Neural cell (in vitro differentiated cells): ENCODE measurements around the gene TRIM14. TPM values are rescaled to one million over a fixed set of nuclear protein-coding genes. Genes with fewer than 3 reads are reported as not detected.

ENCODE experiments used
- H2AFZ ChIP-seq: fragments of 200-600, 300-800 bp; sonication (generic), shearing (Covaris generic); 2 replicates; pipeline ENCODE4 v1.6.0; 2014; ENCODE audit warnings: low read depth, mild to moderate bottlenecking, antibody characterized with exemption, low read length, moderate library complexity
- H3F3A ChIP-seq: fragments of 200-600 bp; shearing (Covaris generic); 2 replicates; pipeline ENCODE4 v1.6.1; 2016; ENCODE audit warnings: mild to moderate bottlenecking, moderate library complexity, mixed read lengths, antibody characterized with exemption, low read length; ENCODE audit not compliant: insufficient read depth, poor library complexity, severe bottlenecking
- H3K27ac ChIP-seq: fragments of 200-600, 300-800 bp; sonication (generic), shearing (Covaris generic); 2 replicates; pipeline ENCODE4 v1.5.1; 2014; ENCODE audit warnings: mild to moderate bottlenecking, low read length, moderate library complexity
- H3K27me3 ChIP-seq: fragments of 300-800, 200-600 bp; sonication (generic), shearing (Covaris generic); 2 replicates; pipeline ENCODE4 v1.6.0; 2014; ENCODE audit warnings: mild to moderate bottlenecking, low read depth, low read length, moderate library complexity; ENCODE audit not compliant: insufficient read depth
- H3K36me3 ChIP-seq: fragments of 300-800, 200-600 bp; sonication (generic), shearing (Covaris generic); 2 replicates; pipeline ENCODE4 v1.5.1; 2014; ENCODE audit warnings: mild to moderate bottlenecking, antibody characterized with exemption, low read length, moderate library complexity; ENCODE audit not compliant: insufficient read depth
- H3K4me2 ChIP-seq: fragments of 300-800, 200-600 bp; sonication (generic), shearing (Covaris generic); 2 replicates; pipeline ENCODE4 v1.6.0; 2014; ENCODE audit warnings: mild to moderate bottlenecking, low read length
- H3K4me3 ChIP-seq: fragments of 300-800, 200-600 bp; sonication (generic), shearing (Covaris generic); 2 replicates; pipeline ENCODE4 v1.5.1; 2014; ENCODE audit warnings: mild to moderate bottlenecking, low read length, moderate library complexity
- H3K79me2 ChIP-seq: fragments of 200-600 bp; shearing (Covaris generic); replicated peaks from 2 replicates; pipeline ENCODE4 v1.6.0; 2014; ENCODE audit warnings: mild to moderate bottlenecking, low read length, moderate library complexity; ENCODE audit not compliant: insufficient read depth
- H3K9ac ChIP-seq: fragments of 300-800, 200-600 bp; sonication (generic), shearing (Covaris generic); 2 replicates; pipeline ENCODE4 v1.6.1; 2016; ENCODE audit warnings: mild to moderate bottlenecking, low read length, mixed read lengths
- H3K9me2 ChIP-seq: fragments of 200-600 bp; shearing (Covaris generic); 2 replicates; pipeline ENCODE4 v1.6.1; 2016; ENCODE audit warnings: mild to moderate bottlenecking, low read length, mixed read lengths; ENCODE audit not compliant: insufficient read depth
- H3K9me3 ChIP-seq: fragments of 200-600, 300-800 bp; sonication (generic), shearing (Covaris generic); 2 replicates; pipeline ENCODE4 v1.6.1; 2016; ENCODE audit warnings: mild to moderate bottlenecking, mixed run types, low read length, moderate library complexity, mixed read lengths
- H4K20me1 ChIP-seq: fragments of 200-600 bp; shearing (Covaris generic); 2 replicates; pipeline ENCODE4 v1.6.1; 2016; ENCODE audit warnings: mild to moderate bottlenecking, mixed run types; ENCODE audit not compliant: insufficient read depth
- EP300 ChIP-seq: fragments of 450-650 bp; conservative IDR thresholded peaks from 2 replicates; pipeline ENCODE4 v1.6.1; 2014; ENCODE audit warnings: antibody characterized with exemption, mild to moderate bottlenecking, moderate library complexity; ENCODE audit not compliant: poor library complexity, severe bottlenecking
- EZH2 ChIP-seq: fragments of 200-600, 300-800 bp; shearing (Covaris generic), sonication (generic); IDR thresholded peaks from 2 replicates; pipeline ENCODE4 v1.6.1; 2014; ENCODE audit warnings: antibody characterized with exemption, low read length, borderline replicate concordance, mild to moderate bottlenecking; ENCODE audit not compliant: insufficient read depth, poor library complexity, severe bottlenecking
- MXI1 ChIP-seq: fragments of 450-650 bp; conservative IDR thresholded peaks from 2 replicates; pipeline ENCODE4 v1.6.1; 2014; ENCODE audit warnings: antibody characterized with exemption, mild to moderate bottlenecking; ENCODE audit not compliant: poor library complexity, severe bottlenecking
- POLR2AphosphoS5 ChIP-seq: IDR thresholded peaks from 2 replicates; pipeline ENCODE4 v1.6.1; 2012
- RAD21 ChIP-seq: fragments of 450-650 bp; conservative IDR thresholded peaks from 2 replicates; pipeline ENCODE4 v1.6.1; 2014; ENCODE audit warnings: antibody characterized with exemption, mild to moderate bottlenecking, moderate library complexity
- SMC3 ChIP-seq: fragments of 450-650 bp; conservative IDR thresholded peaks from 2 replicates; pipeline ENCODE4 v1.6.1; 2014; ENCODE audit warnings: antibody characterized with exemption, mild to moderate bottlenecking, moderate library complexity; ENCODE audit not compliant: poor library complexity
- TAF1 ChIP-seq: IDR thresholded peaks from 2 replicates; pipeline ENCODE4 v1.6.1; 2012; ENCODE audit warnings: low read depth
- polyA plus RNA-seq: library from polyadenylated mRNA; depleted of rRNA; stranded (reverse); fragments of >200 nt; gene quantifications from 2 replicates; pipeline ENCODE4 v1.2.3, GENCODE V29; 2014
- TF ChIP-seq, protein P1 (sequence below): fragments of 450-650 bp; IDR thresholded peaks from 2 replicates; pipeline ENCODE4 v1.5.1; 2014; ENCODE audit warnings: antibody characterized with exemption, mild to moderate bottlenecking, moderate library complexity; ENCODE audit not compliant: poor library complexity, severe bottlenecking
- TF ChIP-seq, protein P2 (sequence below): IDR thresholded peaks from 2 replicates; pipeline ENCODE4 v1.6.1; 2012; ENCODE audit warnings: borderline replicate concordance

Gene TRIM14
- polyA plus RNA-seq, 1 donor from 2014 or later: not detected

DNA sequence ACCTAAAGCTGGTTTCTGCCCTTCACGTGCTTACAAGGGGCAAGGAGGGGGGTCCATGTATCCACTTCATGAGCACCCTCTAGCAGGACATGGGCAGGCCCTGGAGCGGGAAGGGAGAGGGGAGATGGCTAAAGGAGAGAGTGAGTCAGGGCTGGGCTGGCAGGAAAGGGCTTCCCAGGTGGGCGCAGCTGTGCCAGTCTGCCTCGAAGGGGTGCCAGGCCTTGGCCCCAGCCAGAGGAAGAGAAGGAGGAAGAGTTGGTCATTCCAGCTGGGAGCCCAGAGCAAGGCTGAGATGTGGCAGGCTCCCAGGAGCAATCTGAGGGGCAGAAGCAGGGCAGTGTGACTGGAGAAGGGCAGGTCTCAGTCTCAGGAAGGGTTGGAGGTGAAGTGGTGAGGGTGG, 24.7 kb downstream of the TRIM14 start:
- H3K9me3 ChIP-seq: no peaks in the 10 kb centered on the region
- H3K27me3 ChIP-seq: no peaks in the 10 kb centered on the region
- H3K4me3 ChIP-seq: no peak overlapping the region
- no peak overlapping the region for H3K27ac ChIP-seq
- no peaks in the 10 kb centered on the region for H4K20me1 ChIP-seq
- no peaks in the 10 kb centered on the region for H3K79me2 ChIP-seq
- H3K9me2 ChIP-seq: no peaks in the 10 kb centered on the region
- H2AFZ ChIP-seq: no peak overlapping the region
- H3K4me2 ChIP-seq: no peak overlapping the region
- H3K36me3 ChIP-seq: no peaks in the 10 kb centered on the region
- H3K9ac ChIP-seq: no peak overlapping the region
- TF ChIP-seq POLR2AphosphoS5 (no peak), RAD21 (no peak), SMC3 (no peak), MXI1 (no peak), EZH2 (no peak), TAF1 (no peak), EP300 (no peak)
- TF ChIP-seq, protein P1, sequence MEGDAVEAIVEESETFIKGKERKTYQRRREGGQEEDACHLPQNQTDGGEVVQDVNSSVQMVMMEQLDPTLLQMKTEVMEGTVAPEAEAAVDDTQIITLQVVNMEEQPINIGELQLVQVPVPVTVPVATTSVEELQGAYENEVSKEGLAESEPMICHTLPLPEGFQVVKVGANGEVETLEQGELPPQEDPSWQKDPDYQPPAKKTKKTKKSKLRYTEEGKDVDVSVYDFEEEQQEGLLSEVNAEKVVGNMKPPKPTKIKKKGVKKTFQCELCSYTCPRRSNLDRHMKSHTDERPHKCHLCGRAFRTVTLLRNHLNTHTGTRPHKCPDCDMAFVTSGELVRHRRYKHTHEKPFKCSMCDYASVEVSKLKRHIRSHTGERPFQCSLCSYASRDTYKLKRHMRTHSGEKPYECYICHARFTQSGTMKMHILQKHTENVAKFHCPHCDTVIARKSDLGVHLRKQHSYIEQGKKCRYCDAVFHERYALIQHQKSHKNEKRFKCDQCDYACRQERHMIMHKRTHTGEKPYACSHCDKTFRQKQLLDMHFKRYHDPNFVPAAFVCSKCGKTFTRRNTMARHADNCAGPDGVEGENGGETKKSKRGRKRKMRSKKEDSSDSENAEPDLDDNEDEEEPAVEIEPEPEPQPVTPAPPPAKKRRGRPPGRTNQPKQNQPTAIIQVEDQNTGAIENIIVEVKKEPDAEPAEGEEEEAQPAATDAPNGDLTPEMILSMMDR: no peak
- TF ChIP-seq, protein P2, sequence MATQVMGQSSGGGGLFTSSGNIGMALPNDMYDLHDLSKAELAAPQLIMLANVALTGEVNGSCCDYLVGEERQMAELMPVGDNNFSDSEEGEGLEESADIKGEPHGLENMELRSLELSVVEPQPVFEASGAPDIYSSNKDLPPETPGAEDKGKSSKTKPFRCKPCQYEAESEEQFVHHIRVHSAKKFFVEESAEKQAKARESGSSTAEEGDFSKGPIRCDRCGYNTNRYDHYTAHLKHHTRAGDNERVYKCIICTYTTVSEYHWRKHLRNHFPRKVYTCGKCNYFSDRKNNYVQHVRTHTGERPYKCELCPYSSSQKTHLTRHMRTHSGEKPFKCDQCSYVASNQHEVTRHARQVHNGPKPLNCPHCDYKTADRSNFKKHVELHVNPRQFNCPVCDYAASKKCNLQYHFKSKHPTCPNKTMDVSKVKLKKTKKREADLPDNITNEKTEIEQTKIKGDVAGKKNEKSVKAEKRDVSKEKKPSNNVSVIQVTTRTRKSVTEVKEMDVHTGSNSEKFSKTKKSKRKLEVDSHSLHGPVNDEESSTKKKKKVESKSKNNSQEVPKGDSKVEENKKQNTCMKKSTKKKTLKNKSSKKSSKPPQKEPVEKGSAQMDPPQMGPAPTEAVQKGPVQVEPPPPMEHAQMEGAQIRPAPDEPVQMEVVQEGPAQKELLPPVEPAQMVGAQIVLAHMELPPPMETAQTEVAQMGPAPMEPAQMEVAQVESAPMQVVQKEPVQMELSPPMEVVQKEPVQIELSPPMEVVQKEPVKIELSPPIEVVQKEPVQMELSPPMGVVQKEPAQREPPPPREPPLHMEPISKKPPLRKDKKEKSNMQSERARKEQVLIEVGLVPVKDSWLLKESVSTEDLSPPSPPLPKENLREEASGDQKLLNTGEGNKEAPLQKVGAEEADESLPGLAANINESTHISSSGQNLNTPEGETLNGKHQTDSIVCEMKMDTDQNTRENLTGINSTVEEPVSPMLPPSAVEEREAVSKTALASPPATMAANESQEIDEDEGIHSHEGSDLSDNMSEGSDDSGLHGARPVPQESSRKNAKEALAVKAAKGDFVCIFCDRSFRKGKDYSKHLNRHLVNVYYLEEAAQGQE: no peak
- H3F3A ChIP-seq: no peaks in the 10 kb centered on the region

DNA sequence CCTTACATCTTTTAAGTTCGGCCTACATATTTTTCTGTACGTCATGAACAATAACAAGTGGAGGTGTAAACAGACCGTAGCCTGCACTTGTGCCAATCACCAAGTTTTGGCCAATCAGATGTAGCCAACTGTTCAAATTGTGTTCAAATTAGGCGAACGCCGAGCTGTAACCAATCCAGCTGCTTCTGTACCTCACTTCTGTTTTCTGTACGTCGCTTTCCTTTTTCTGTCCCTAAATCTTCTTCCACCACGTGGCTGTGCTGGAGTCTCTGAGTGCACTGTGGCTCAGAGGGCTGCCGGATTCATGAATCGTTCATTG, 26.4 kb downstream of the TRIM14 start:
- Histone ChIP-seq H3F3A (no peaks in the 10 kb centered on the region), H2AFZ (no peak overlapping the region), H3K79me2 (no peaks in the 10 kb centered on the region), H3K4me2 (no peak overlapping the region), H3K9me3 (no peaks in the 10 kb centered on the region), H4K20me1 (no peaks in the 10 kb centered on the region), H3K27ac (no peak overlapping the region), H3K9ac (no peak overlapping the region), H3K9me2 (no peaks in the 10 kb centered on the region), H3K27me3 (no peaks in the 10 kb centered on the region), H3K4me3 (no peak overlapping the region), H3K36me3 (no peaks in the 10 kb centered on the region)
- TF ChIP-seq, protein P2: no peak
- TF ChIP-seq, protein P1: no peak
- TF ChIP-seq MXI1 (no peak), RAD21 (no peak), EZH2 (no peak), POLR2AphosphoS5 (no peak), TAF1 (no peak), SMC3 (no peak), EP300 (no peak)
